Right renal pelvis (tissue), 4 donors: ENCODE data around the gene LSM14B. TPM values are rescaled to one million over a fixed set of nuclear protein-coding genes. Genes with fewer than 3 reads are reported as not detected.
"Not testable (repeated sequence)": the region's sequence is repeated elsewhere in the genome, so short reads cannot be mapped to it uniquely, and the experiment has no call there.

Experiments
- DNase-seq, 4 donors: peaks; one replicate each; pipeline ENCODE4 v3.0.0-alpha.2; 2013; ENCODE audit warnings: low read depth in 4 of 4, low spot score in 3 of 4, missing footprints in 1 of 4
- polyA plus RNA-seq, 4 donors: library from polyadenylated mRNA; unstranded; fragments of 120-200 nt; gene quantifications; one replicate each; pipeline ENCODE4 v1.2.1, GENCODE V29; 2013; ENCODE audit not compliant: insufficient read length in 4 of 4

LSM14B gene
- polyA plus RNA-seq, 4 donors: 52.0 to 55.8 (median 54.8) TPM

- no peak for DNase-seq
These were observed 11.1 kb upstream of the LSM14B start for GRCh38 chr20:62111148-62111547.

GRCh38 chr20:62112368-62112767, 9.9 kb upstream of the LSM14B start:
- no peak for DNase-seq

GRCh38 chr20:62114894-62115293, 7.4 kb upstream of the LSM14B start:
- DNase-seq: no peak

GRCh38 chr20:62115800-62116407, 6.4 kb upstream of the LSM14B start:
- DNase-seq: not testable (repeated sequence)

GRCh38 chr20:62116558-62117361, 5.5 kb upstream of the LSM14B start:
- no peak for DNase-seq

GRCh38 chr20:62117362-62117646, 5.0 kb upstream of the LSM14B start:
- DNase-seq: no peak

GRCh38 chr20:62117658-62118057, 4.6 kb upstream of the LSM14B start:
- DNase-seq: no peak

- DNase-seq: no peak
These were observed 3.9 kb upstream of the LSM14B start for GRCh38 chr20:62118113-62119043.

GRCh38 chr20:62119115-62119514, 3.2 kb upstream of the LSM14B start:
- no peak for DNase-seq

GRCh38 chr20:62119591-62120364, 2.5 kb upstream of the LSM14B start:
- DNase-seq: no peak

- DNase-seq: no peak
These were observed 1.9 kb upstream of the LSM14B start for GRCh38 chr20:62120365-62120762.

GRCh38 chr20:62120990-62121775, 1.1 kb upstream of the LSM14B start:
- DNase-seq: no peak

- no peak for DNase-seq
These were observed 577 bp downstream of the LSM14B start for GRCh38 chr20:62122654-62123449.

GRCh38 chr20:62123450-62124118, 1.3 kb downstream of the LSM14B start:
- DNase-seq: no peak

GRCh38 chr20:62126141-62126540, 3.9 kb downstream of the LSM14B start:
- DNase-seq: no peak

- no peak for DNase-seq
These were observed 5.5 kb downstream of the LSM14B start for GRCh38 chr20:62127799-62128198.

GRCh38 chr20:62128502-62128901, 6.2 kb downstream of the LSM14B start:
- no peak for DNase-seq

- no peak for DNase-seq
These were observed 7.7 kb downstream of the LSM14B start for GRCh38 chr20:62129731-62130531.
